ENCODE measurements around the gene UNK.

GRCh38 chr17:75821552-75821951 lies 36.9 kb downstream of the UNK start:
- TF ChIP-seq CTCF (CRISPR knock-in tag; IDR thresholded peaks at IDR 0.05): no peak
- TF ChIP-seq YY1 (IDR thresholded peaks at IDR 0.05; ENCODE audit: insufficient read depth, insufficient replicate concordance, low read depth, low read length): no peak
- no peak for TF ChIP-seq ZBTB14 (CRISPR knock-in tag; IDR thresholded peaks at IDR 0.05)
- TF ChIP-seq NCOA2 (CRISPR knock-in tag; IDR thresholded peaks at IDR 0.05): no peak
- TF ChIP-seq TCF7 (IDR thresholded peaks at IDR 0.05; ENCODE audit: low read depth): no peak
- no peak for TF ChIP-seq ZNF34 (CRISPR knock-in tag; IDR thresholded peaks at IDR 0.05; ENCODE audit: borderline replicate concordance)

All from HepG2 (cell line).